Esophagus muscularis mucosa (tissue), 4 donors: ENCODE data around the gene ANKEF1.

Source experiments
- CTCF ChIP-seq, 3 experiments: fragments of 200-600 bp in 2 of 3; fragments of 450-650 bp in 1 of 3; sonication (generic) in 2 of 3; IDR thresholded peaks; one replicate each; pipeline ENCODE4 v1.5.1; 2017 to 2019; ENCODE audit warnings: antibody characterized with exemption in 3 of 3, mild to moderate bottlenecking in 2 of 3, moderate library complexity in 1 of 3
- EP300 ChIP-seq: sonication (generic); formaldehyde crosslinking; IDR thresholded peaks from one replicate; pipeline ENCODE4 v1.6.1; 2017; ENCODE audit warnings: antibody characterized with exemption
- POLR2A ChIP-seq: fragments of 450-650 bp; IDR thresholded peaks from one replicate; pipeline ENCODE4 v1.6.1; 2017; ENCODE audit warnings: antibody characterized with exemption, moderate library complexity, mild to moderate bottlenecking, low read depth
- POLR2AphosphoS5 ChIP-seq, 2 donors: sonication (generic); formaldehyde crosslinking; IDR thresholded peaks; one replicate each; pipeline ENCODE4 v1.6.1; 2017; ENCODE audit warnings: antibody characterized with exemption in 2 of 2

DNA sequence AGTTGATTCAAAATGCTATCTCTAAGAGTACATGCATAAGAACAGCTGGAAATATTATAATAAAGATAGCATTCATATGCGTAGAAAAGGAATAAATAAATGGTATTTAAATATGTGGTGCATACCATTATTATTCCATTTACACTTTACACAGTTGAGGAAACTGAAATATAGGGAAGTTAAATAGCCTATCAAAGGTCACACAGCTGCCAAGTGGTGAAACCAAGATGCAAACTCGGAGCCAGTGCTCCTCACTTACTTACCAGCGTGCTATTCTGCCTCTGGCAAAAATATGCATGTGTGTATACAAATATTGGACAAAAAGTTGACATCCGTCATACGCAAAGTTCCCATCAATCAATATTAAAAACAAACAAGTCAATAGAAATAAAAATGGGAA, 22.3 kb upstream of the ANKEF1 start:
- no peak for TF ChIP-seq CTCF (IDR thresholded peaks at IDR 0.05)
- no peak for TF ChIP-seq POLR2A
- no peak for TF ChIP-seq POLR2AphosphoS5 (IDR thresholded peaks at IDR 0.05)
- TF ChIP-seq EP300 = no peak
